ENCODE results near the gene CHRNA1. TPM values are rescaled to one million over a fixed set of nuclear protein-coding genes. Genes with fewer than 3 reads are reported as not detected.

The CHRNA1 gene
- total RNA-seq, 1 donor from 2014 or later: 3.7 TPM

GRCh38 chr2:174774886-174775285, 10.6 kb upstream of the CHRNA1 start:
- no peaks in the 10 kb centered on the region for H3K79me2 ChIP-seq (ENCODE audit: insufficient read depth, low read length)
- no peak overlapping the region for H3K27ac Mint-ChIP-seq (ENCODE audit: unreplicated experiment)
- no peak overlapping the region for H3K4me2 ChIP-seq (ENCODE audit: low read length)
- H3K4me1 Mint-ChIP-seq (ENCODE audit: low read depth, unreplicated experiment): peaks cover 42% of the 10 kb centered on the region
- H3K9me3 Mint-ChIP-seq (ENCODE audit: unreplicated experiment): no peaks in the 10 kb centered on the region
- no peaks in the 10 kb centered on the region for H3K9me3 ChIP-seq (ENCODE audit: insufficient read depth, low read depth, low read length)
- DNase-seq (ENCODE audit: low read depth) (no peak), FAIRE-seq (no peak)
- H3K27me3 ChIP-seq (ENCODE audit: insufficient read depth, low read length): no peaks in the 10 kb centered on the region
- H3K4me3 ChIP-seq (ENCODE audit: insufficient read depth, low read depth, low read length): no peak overlapping the region
- no peaks in the 10 kb centered on the region for H3K36me3 ChIP-seq (ENCODE audit: insufficient read depth, low read length)
- H3K27ac ChIP-seq (ENCODE audit: low read depth, low read length): no peak overlapping the region
- H3K9ac ChIP-seq (ENCODE audit: low read length): no peak overlapping the region
- peaks cover 35% of the 10 kb centered on the region for H3K4me1 ChIP-seq (ENCODE audit: insufficient read depth, low read length)
- TF ChIP-seq EZH2 (IDR thresholded peaks at IDR 0.05; ENCODE audit: insufficient read depth, low read length): no peak
- no peak for TF ChIP-seq CTCF (IDR thresholded peaks at IDR 0.05; ENCODE audit: insufficient read depth, low read depth, low read length)
- H3K27me3 Mint-ChIP-seq (ENCODE audit: low read depth, unreplicated experiment): no peaks in the 10 kb centered on the region
- H3K36me3 Mint-ChIP-seq (ENCODE audit: low read depth, unreplicated experiment): no peaks in the 10 kb centered on the region
- no peaks in the 10 kb centered on the region for H4K20me1 ChIP-seq (ENCODE audit: insufficient read depth, low read length)
- no peak overlapping the region for H2AFZ ChIP-seq (ENCODE audit: low read depth, low read length)
- H3K4me3 Mint-ChIP-seq (ENCODE audit: unreplicated experiment): no peak overlapping the region

GRCh38 chr2:174773215-174773614, 8.9 kb upstream of the CHRNA1 start:
- H3K27ac Mint-ChIP-seq (ENCODE audit: unreplicated experiment): peak overlapping the region; percentile 15
- Histone ChIP-seq H3K4me2 (ENCODE audit: low read length) (no peak overlapping the region), H4K20me1 (ENCODE audit: insufficient read depth, low read length) (no peaks in the 10 kb centered on the region), H3K4me1 (ENCODE audit: insufficient read depth, low read length) (peaks cover 19% of the 10 kb centered on the region), H2AFZ (ENCODE audit: low read depth, low read length) (no peak overlapping the region), H3K27me3 (ENCODE audit: insufficient read depth, low read length) (no peaks in the 10 kb centered on the region), H3K36me3 (ENCODE audit: insufficient read depth, low read length) (no peaks in the 10 kb centered on the region), H3K27ac (ENCODE audit: low read depth, low read length) (no peak overlapping the region), H3K9me3 (ENCODE audit: insufficient read depth, low read depth, low read length) (no peaks in the 10 kb centered on the region), H3K4me3 (ENCODE audit: insufficient read depth, low read depth, low read length) (no peak overlapping the region), H3K9ac (ENCODE audit: low read length) (no peak overlapping the region), H3K79me2 (ENCODE audit: insufficient read depth, low read length) (no peaks in the 10 kb centered on the region)
- no peaks in the 10 kb centered on the region for H3K9me3 Mint-ChIP-seq (ENCODE audit: unreplicated experiment)
- no peaks in the 10 kb centered on the region for H3K27me3 Mint-ChIP-seq (ENCODE audit: low read depth, unreplicated experiment)
- H3K4me1 Mint-ChIP-seq (ENCODE audit: low read depth, unreplicated experiment): peaks cover 28% of the 10 kb centered on the region
- H3K4me3 Mint-ChIP-seq (ENCODE audit: unreplicated experiment): no peak overlapping the region
- DNase-seq (ENCODE audit: low read depth): no peak
- no peaks in the 10 kb centered on the region for H3K36me3 Mint-ChIP-seq (ENCODE audit: low read depth, unreplicated experiment)
- TF ChIP-seq EZH2 (IDR thresholded peaks at IDR 0.05; ENCODE audit: insufficient read depth, low read length): no peak
- TF ChIP-seq CTCF (IDR thresholded peaks at IDR 0.05; ENCODE audit: insufficient read depth, low read depth, low read length): no peak
- FAIRE-seq: no peak

GRCh38 chr2:174772472-174772801, 8.2 kb upstream of the CHRNA1 start:
- H3K4me3 Mint-ChIP-seq (ENCODE audit: unreplicated experiment): no peak overlapping the region

More at GRCh38 chr2:174772472-174772801, 8.2 kb upstream of the CHRNA1 start:
- Mint-ChIP-seq H3K36me3 (ENCODE audit: low read depth, unreplicated experiment) (no peaks in the 10 kb centered on the region), H3K27ac (ENCODE audit: unreplicated experiment) (peak overlapping the region; percentile 73), H3K4me1 (ENCODE audit: low read depth, unreplicated experiment) (peaks cover 20% of the 10 kb centered on the region), H3K27me3 (ENCODE audit: low read depth, unreplicated experiment) (no peaks in the 10 kb centered on the region), H3K9me3 (ENCODE audit: unreplicated experiment) (no peaks in the 10 kb centered on the region)
- Histone ChIP-seq H3K27me3 (ENCODE audit: insufficient read depth, low read length) (no peaks in the 10 kb centered on the region), H3K4me3 (ENCODE audit: insufficient read depth, low read depth, low read length) (no peak overlapping the region), H3K9ac (ENCODE audit: low read length) (no peak overlapping the region), H2AFZ (ENCODE audit: low read depth, low read length) (peak overlapping the region; percentile 73), H4K20me1 (ENCODE audit: insufficient read depth, low read length) (no peaks in the 10 kb centered on the region), H3K4me2 (ENCODE audit: low read length) (peak overlapping the region; percentile 58), H3K4me1 (ENCODE audit: insufficient read depth, low read length) (peaks cover 11% of the 10 kb centered on the region), H3K27ac (ENCODE audit: low read depth, low read length) (peak overlapping the region; percentile 60), H3K79me2 (ENCODE audit: insufficient read depth, low read length) (no peaks in the 10 kb centered on the region), H3K36me3 (ENCODE audit: insufficient read depth, low read length) (no peaks in the 10 kb centered on the region), H3K9me3 (ENCODE audit: insufficient read depth, low read depth, low read length) (no peaks in the 10 kb centered on the region)
- no peak for DNase-seq (ENCODE audit: low read depth)
- TF ChIP-seq CTCF (IDR thresholded peaks at IDR 0.05; ENCODE audit: insufficient read depth, low read depth, low read length): no peak
- no peak for TF ChIP-seq EZH2 (IDR thresholded peaks at IDR 0.05; ENCODE audit: insufficient read depth, low read length)
- FAIRE-seq: no peak
